GM23248 (cell line): ENCODE data around the gene APBA1.

ENCODE experiments used
- EZH2 ChIP-seq: fragments of 200-600 bp; sonication (generic); IDR thresholded peaks from 2 replicates; pipeline ENCODE4 v1.6.1; 2018; ENCODE audit warnings: antibody characterized with exemption, mild to moderate bottlenecking; ENCODE audit not compliant: insufficient read depth, poor library complexity, severe bottlenecking
- EZH2phosphoT487 ChIP-seq: fragments of 200-600 bp; sonication (generic); IDR thresholded peaks from 2 replicates; pipeline ENCODE4 v1.6.1; 2018; ENCODE audit warnings: antibody characterized with exemption, moderate library complexity, mild to moderate bottlenecking, low read depth; ENCODE audit not compliant: insufficient read depth

GRCh38 chr9:69526699-69527098, 145.5 kb downstream of the APBA1 start:
- TF ChIP-seq EZH2phosphoT487 (no peak), EZH2 (no peak)
